Testis (tissue), 3 donors: Measurements from ENCODE around the gene RNF186. TPM values are rescaled to one million over a fixed set of nuclear protein-coding genes. Genes with fewer than 3 reads are reported as not detected.

Experiments
- DNase-seq: peaks from one replicate; pipeline ENCODE4 v3.0.0-alpha.2; 2019
- H3K27ac ChIP-seq, 2 donors: fragments of 200-600 bp; sonication (generic); one replicate each; pipeline ENCODE4 v1.5.1; 2019
- H3K27me3 ChIP-seq: fragments of 200-600 bp; sonication (generic); one replicate; pipeline ENCODE4 v1.5.1; 2019
- H3K36me3 ChIP-seq: fragments of 200-600 bp; sonication (generic); one replicate; pipeline ENCODE4 v1.5.1; 2017; ENCODE audit warnings: low read depth; ENCODE audit errors: missing control alignments
- H3K4me1 ChIP-seq: fragments of 200-600 bp; sonication (generic); one replicate; pipeline ENCODE4 v1.5.1; 2019
- H3K4me3 ChIP-seq, 2 donors: fragments of 200-600 bp; sonication (generic); one replicate each; pipeline ENCODE4 v1.5.1; 2017 to 2019
- H3K9me3 ChIP-seq: fragments of 200-600 bp; sonication (generic); one replicate; pipeline ENCODE4 v1.5.1; 2017
- POLR2A ChIP-seq: fragments of 450-650 bp; IDR thresholded peaks from one replicate; pipeline ENCODE4 v1.6.1; 2017; ENCODE audit warnings: antibody characterized with exemption, mild to moderate bottlenecking, moderate library complexity
- WGBS, 2 donors: methylation state at CpG; one replicate each; pipeline ENCODE4 v1.1.5; 2018; 5-methylcytosine and 5-hydroxymethylcytosine counted together
- intact Hi-C: fragments of 100-400 bp; cut with DNase I; formaldehyde crosslinking; loops from one replicate; pipeline ENCODE4 v1.15.1; 2023; ENCODE audit warnings: low total_unique reads
- polyA plus RNA-seq: library from polyadenylated mRNA; stranded (reverse); fragments of 350-450 nt; fragmentation: Illumina TruSeq; extraction: RNeasy Lipid Tissue Mini Kit (QIAGEN cat#74804); gene quantifications from one replicate; pipeline ENCODE4 v1.2.3, GENCODE V29; 2014; ENCODE audit warnings: low read depth, low replicate concordance; ENCODE audit not compliant: insufficient read depth
- total RNA-seq, 2 donors: library from RNA; depleted of rRNA; stranded (reverse); fragments of >200 nt; gene quantifications; one replicate each; pipeline ENCODE4 v1.2.3, GENCODE V29; 2016
- TF ChIP-seq, protein P1 (sequence below), 3 experiments: fragments of 450-650 bp in 2 of 3; fragments of 200-600 bp in 1 of 3; sonication (generic) in 1 of 3; IDR thresholded peaks; one replicate each; pipeline ENCODE4 v1.5.1; 2016 to 2019; ENCODE audit warnings: antibody characterized with exemption in 3 of 3, mild to moderate bottlenecking in 2 of 3, moderate library complexity in 1 of 3

The RNF186 gene
- total and polyA plus RNA-seq, 3 donors from 2014 or later = 0.19 TPM; not detected in 2

GRCh38 chr1:19799230-19800075 lies 15.6 kb downstream of the RNF186 start, which contains the start of gene TMCO4:
TMCO4 (minus strand) TSS chr1:19799916; CDS start chr1:19780758, 19,158 bp downstream.
- Histone ChIP-seq H3K4me3 (peak within 1 kb of the TSS; percentile 75 to 78), H3K9me3 (no peaks in the 10 kb centered on the region), H3K4me1 (peaks cover 4% of the 10 kb centered on the region), H3K27me3 (no peaks in the 10 kb centered on the region), H3K27ac (peak within 1 kb of the TSS; percentile 50 to 80), H3K36me3 (no peaks in the 10 kb centered on the region)
- TF ChIP-seq, protein P1, sequence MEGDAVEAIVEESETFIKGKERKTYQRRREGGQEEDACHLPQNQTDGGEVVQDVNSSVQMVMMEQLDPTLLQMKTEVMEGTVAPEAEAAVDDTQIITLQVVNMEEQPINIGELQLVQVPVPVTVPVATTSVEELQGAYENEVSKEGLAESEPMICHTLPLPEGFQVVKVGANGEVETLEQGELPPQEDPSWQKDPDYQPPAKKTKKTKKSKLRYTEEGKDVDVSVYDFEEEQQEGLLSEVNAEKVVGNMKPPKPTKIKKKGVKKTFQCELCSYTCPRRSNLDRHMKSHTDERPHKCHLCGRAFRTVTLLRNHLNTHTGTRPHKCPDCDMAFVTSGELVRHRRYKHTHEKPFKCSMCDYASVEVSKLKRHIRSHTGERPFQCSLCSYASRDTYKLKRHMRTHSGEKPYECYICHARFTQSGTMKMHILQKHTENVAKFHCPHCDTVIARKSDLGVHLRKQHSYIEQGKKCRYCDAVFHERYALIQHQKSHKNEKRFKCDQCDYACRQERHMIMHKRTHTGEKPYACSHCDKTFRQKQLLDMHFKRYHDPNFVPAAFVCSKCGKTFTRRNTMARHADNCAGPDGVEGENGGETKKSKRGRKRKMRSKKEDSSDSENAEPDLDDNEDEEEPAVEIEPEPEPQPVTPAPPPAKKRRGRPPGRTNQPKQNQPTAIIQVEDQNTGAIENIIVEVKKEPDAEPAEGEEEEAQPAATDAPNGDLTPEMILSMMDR (IDR thresholded peaks at IDR 0.05) = peak in 1 of 3 experiments; percentile 32
- no peak for TF ChIP-seq POLR2A
- WGBS, 2 donors = 0 to 1% methylated on average over 12 to 40 of the region's 70 CpGs
- peak; percentile 53 for DNase-seq
- intact Hi-C loops = no loop called here

- peak overlapping the region in 1 of 2 donors; percentile 75 for H3K4me3 ChIP-seq
- intact Hi-C loops = no loop called here
- no peaks in the 10 kb centered on the region for H3K36me3 ChIP-seq
- no peak for DNase-seq
- WGBS, 2 donors = 63 to 64% methylated on average over 6 of the region's 6 CpGs
- TF ChIP-seq, protein P1 (IDR thresholded peaks at IDR 0.05) = no peak
- no peak for TF ChIP-seq POLR2A
- H3K27ac ChIP-seq = peak overlapping the region in 1 of 2 donors; percentile 80
- H3K9me3 ChIP-seq = no peaks in the 10 kb centered on the region
- H3K4me1 ChIP-seq = peaks cover 4% of the 10 kb centered on the region
- H3K27me3 ChIP-seq = no peaks in the 10 kb centered on the region
These were observed 16.4 kb downstream of the RNF186 start for GRCh38 chr1:19798486-19799229.

DNA sequence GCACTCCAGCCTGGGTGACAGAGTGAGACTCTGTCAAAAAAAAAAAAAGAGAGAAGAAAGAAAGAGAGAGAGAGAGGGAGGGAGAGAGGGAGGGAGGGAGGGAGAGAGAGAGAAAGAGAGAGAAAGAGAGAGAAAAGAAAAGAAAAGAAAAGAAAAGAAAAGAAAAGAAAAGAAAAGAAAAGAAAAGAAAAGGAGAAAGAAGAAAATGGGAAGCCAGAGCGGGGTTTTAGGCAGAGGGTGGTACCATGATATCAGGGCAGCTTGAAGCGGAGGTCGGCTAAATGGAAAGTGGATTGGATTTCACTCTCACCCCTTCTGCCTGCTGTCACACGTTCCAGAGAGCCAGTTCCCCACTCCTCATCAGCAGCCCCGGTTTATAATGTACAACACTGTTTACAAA lies 17.3 kb downstream of the RNF186 start:
- H3K27me3 ChIP-seq = no peaks in the 10 kb centered on the region
- no peak overlapping the region for H3K4me3 ChIP-seq
- TF ChIP-seq, protein P1 (IDR thresholded peaks at IDR 0.05) = no peak
- no peak for TF ChIP-seq POLR2A
- no peak overlapping the region for H3K27ac ChIP-seq
- peaks cover 4% of the 10 kb centered on the region for H3K4me1 ChIP-seq
- H3K9me3 ChIP-seq = no peaks in the 10 kb centered on the region
- 77 to 81% methylated on average over 5 of the region's 5 CpGs for WGBS, 2 donors
- DNase-seq = no peak
- intact Hi-C loops = no loop called here
- H3K36me3 ChIP-seq = no peaks in the 10 kb centered on the region

DNA sequence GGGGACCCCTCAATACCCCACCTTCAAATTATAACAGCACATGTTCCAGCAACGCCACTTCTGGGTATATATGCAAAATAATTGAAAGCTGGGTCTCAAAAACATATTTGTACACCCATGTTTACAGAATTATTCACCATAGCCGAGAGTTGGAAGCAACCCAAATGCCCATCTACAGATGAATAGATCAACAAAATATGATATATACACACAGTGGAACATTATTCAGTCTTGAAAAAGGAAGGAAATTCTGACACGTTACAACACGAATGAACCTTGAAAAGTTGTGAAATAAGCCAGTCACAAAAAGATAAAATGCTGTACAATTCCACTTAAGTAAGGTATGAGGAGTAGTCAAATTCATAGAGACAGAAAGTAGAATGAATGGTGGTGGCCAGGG lies 20.5 kb downstream of the RNF186 start:
- H3K27ac ChIP-seq = no peak overlapping the region

More for the DNA sequence above, 20.5 kb downstream of the RNF186 start:
- DNase-seq = no peak
- H3K36me3 ChIP-seq = no peaks in the 10 kb centered on the region
- TF ChIP-seq, protein P1 (IDR thresholded peaks at IDR 0.05) = no peak
- H3K4me3 ChIP-seq = no peak overlapping the region
- WGBS, 2 donors = 86 to 91% methylated on average over 4 of the region's 4 CpGs
- H3K9me3 ChIP-seq = no peaks in the 10 kb centered on the region
- H3K4me1 ChIP-seq = peaks cover 4% of the 10 kb centered on the region
- intact Hi-C loops = no loop called here
- H3K27me3 ChIP-seq = no peaks in the 10 kb centered on the region
